Measurements from ENCODE around the gene PTBP2.

PTBP2 gene

DNA sequence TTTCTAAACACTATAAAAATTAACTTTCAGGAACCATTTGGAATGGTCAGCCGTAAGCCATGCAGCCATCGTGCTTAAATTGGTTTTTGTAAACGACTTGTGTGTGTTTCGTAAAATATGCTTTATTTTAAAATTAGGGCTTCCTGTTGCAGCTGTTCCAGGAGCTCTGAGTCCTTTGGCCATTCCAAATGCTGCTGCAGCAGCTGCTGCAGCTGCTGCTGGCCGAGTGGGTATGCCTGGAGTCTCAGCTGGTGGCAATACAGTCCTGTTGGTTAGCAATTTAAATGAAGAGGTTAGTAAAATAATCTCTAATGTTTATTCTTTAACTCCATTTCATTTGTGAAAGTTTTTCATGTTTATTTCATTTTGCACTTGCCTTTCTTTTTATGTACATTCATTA lies 83.1 kb downstream of the PTBP2 start:
- H3K9me3 ChIP-seq (ENCODE audit: low read length), result no peaks in the 10 kb centered on the region
- no peaks in the 10 kb centered on the region for H3K27me3 ChIP-seq (ENCODE audit: insufficient read depth, low read length)
- H3K4me3 ChIP-seq (ENCODE audit: low read length), result no peak overlapping the region

GRCh38 chr1:96808191-96808590 lies 86.6 kb downstream of the PTBP2 start:
- Histone ChIP-seq H3K9me3 (ENCODE audit: low read length) (no peaks in the 10 kb centered on the region), H3K27me3 (ENCODE audit: insufficient read depth, low read length) (no peaks in the 10 kb centered on the region), H3K4me3 (ENCODE audit: low read length) (no peak overlapping the region), H3K36me3 (ENCODE audit: insufficient read depth, low read length) (peaks cover 74% of the 10 kb centered on the region), H3K4me1 (ENCODE audit: insufficient read depth, low read length) (no peaks in the 10 kb centered on the region), H2AFZ (ENCODE audit: low read depth, low read length) (no peak overlapping the region)

More for the DNA sequence above, 83.1 kb downstream of the PTBP2 start:
- Histone ChIP-seq H3K36me3 (ENCODE audit: insufficient read depth, low read length) (peaks cover 58% of the 10 kb centered on the region), H2AFZ (ENCODE audit: low read depth, low read length) (no peak overlapping the region), H3K4me1 (ENCODE audit: insufficient read depth, low read length) (no peaks in the 10 kb centered on the region)

- H2AFZ ChIP-seq (ENCODE audit: low read depth, low read length), result no peak overlapping the region
- H3K36me3 ChIP-seq (ENCODE audit: insufficient read depth, low read length), result peaks cover 74% of the 10 kb centered on the region
- H3K4me1 ChIP-seq (ENCODE audit: insufficient read depth, low read length), result no peaks in the 10 kb centered on the region
Observed at GRCh38 chr1:96815914-96816313, 94.3 kb downstream of the PTBP2 start.

GRCh38 chr1:96820107-96820506 lies 98.5 kb downstream of the PTBP2 start:
- no peaks in the 10 kb centered on the region for H3K9me3 ChIP-seq (ENCODE audit: low read length)
- no peak overlapping the region for H3K4me3 ChIP-seq (ENCODE audit: low read length)
- no peaks in the 10 kb centered on the region for H3K27me3 ChIP-seq (ENCODE audit: insufficient read depth, low read length)
- H3K36me3 ChIP-seq (ENCODE audit: insufficient read depth, low read length), result peaks cover 41% of the 10 kb centered on the region
- H2AFZ ChIP-seq (ENCODE audit: low read depth, low read length), result no peak overlapping the region
- no peaks in the 10 kb centered on the region for H3K4me1 ChIP-seq (ENCODE audit: insufficient read depth, low read length)

More at GRCh38 chr1:96815914-96816313, 94.3 kb downstream of the PTBP2 start:
- H3K27me3 ChIP-seq (ENCODE audit: insufficient read depth, low read length), result no peaks in the 10 kb centered on the region
- H3K9me3 ChIP-seq (ENCODE audit: low read length), result no peaks in the 10 kb centered on the region
- H3K4me3 ChIP-seq (ENCODE audit: low read length), result no peak overlapping the region

DNA sequence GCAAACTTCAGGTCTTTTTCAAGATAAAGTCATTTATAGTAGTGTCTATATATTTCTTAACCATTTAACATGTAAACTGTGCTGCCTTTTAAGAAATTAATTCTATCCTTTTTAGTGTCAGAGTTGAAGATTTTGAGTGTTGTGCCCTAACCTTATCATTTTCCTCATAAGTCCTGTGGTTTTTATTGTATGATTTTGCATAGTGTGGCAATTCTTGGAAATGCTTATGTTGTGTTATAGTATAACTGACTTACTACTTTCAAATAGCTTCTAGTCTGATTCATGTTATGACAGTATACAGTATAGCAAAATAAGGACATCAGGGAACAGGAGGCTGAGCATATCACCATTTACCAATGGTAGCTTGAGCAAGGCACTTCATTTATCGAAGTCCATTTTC lies 99.1 kb downstream of the PTBP2 start:
- Histone ChIP-seq H3K36me3 (ENCODE audit: insufficient read depth, low read length) (peaks cover 35% of the 10 kb centered on the region), H3K4me1 (ENCODE audit: insufficient read depth, low read length) (no peaks in the 10 kb centered on the region), H2AFZ (ENCODE audit: low read depth, low read length) (no peak overlapping the region), H3K4me3 (ENCODE audit: low read length) (no peak overlapping the region), H3K9me3 (ENCODE audit: low read length) (no peaks in the 10 kb centered on the region), H3K27me3 (ENCODE audit: insufficient read depth, low read length) (no peaks in the 10 kb centered on the region)

- H3K27me3 ChIP-seq (ENCODE audit: insufficient read depth, low read length), result no peaks in the 10 kb centered on the region
- no peaks in the 10 kb centered on the region for H3K4me1 ChIP-seq (ENCODE audit: insufficient read depth, low read length)
- H3K4me3 ChIP-seq (ENCODE audit: low read length), result no peak overlapping the region
- no peaks in the 10 kb centered on the region for H3K9me3 ChIP-seq (ENCODE audit: low read length)
- H3K36me3 ChIP-seq (ENCODE audit: insufficient read depth, low read length), result peaks cover 8% of the 10 kb centered on the region
- H2AFZ ChIP-seq (ENCODE audit: low read depth, low read length), result no peak overlapping the region
Observed at GRCh38 chr1:96825231-96825630, 103.6 kb downstream of the PTBP2 start.

DNA sequence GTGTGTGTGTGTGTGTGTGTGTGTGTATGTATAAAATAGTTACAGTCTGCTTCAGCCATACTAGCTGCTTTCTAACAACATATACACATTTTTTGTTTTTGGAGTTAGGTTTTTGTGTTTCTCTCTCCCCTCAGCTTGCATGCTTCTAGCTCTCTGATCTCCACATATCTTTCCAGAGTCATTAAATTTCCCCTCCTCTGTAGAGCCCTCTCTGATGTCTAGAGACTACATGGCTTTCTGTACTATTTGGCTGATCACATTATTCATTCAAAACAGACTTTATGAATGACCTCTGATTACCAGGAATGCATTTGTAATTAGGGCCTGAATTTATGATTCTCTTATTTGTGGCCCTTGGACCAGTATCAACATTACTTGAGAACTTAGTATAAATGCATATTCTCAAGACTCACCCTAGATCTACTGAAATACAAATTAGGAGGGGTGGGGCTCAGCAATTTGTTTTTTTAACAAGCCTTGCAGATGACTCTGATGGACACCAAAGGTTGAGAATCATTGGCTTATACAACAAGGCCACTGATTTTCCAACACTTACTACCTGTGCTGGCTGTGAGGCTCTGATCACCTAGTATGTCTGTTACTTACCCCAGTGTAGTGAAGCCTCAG lies 104.5 kb downstream of the PTBP2 start:
- Histone ChIP-seq H2AFZ (ENCODE audit: low read depth, low read length) (no peak overlapping the region), H3K36me3 (ENCODE audit: insufficient read depth, low read length) (peaks cover 4% of the 10 kb centered on the region), H3K4me3 (ENCODE audit: low read length) (no peak overlapping the region), H3K27me3 (ENCODE audit: insufficient read depth, low read length) (no peaks in the 10 kb centered on the region), H3K4me1 (ENCODE audit: insufficient read depth, low read length) (no peaks in the 10 kb centered on the region), H3K9me3 (ENCODE audit: low read length) (no peaks in the 10 kb centered on the region)

DNA sequence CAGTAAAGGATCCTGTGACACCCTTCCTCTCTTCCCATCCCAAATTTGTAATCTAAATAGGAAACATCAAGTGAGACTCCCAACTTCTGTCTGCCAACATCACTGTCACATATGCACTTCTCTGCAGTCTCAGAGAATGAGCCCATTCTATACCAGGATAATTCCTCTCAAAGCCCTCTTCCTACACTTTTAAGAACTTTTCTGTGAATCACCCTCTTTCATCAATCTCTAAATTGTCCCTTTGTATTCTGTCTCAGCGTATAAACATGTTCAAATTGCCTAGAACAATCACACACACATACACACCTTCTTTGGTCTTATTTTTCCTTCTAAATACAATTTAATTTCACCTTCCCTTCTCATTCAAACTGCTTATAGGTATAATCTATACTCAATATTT lies 111.8 kb downstream of the PTBP2 start:
- Histone ChIP-seq H3K36me3 (ENCODE audit: insufficient read depth, low read length) (no peaks in the 10 kb centered on the region), H3K4me3 (ENCODE audit: low read length) (no peak overlapping the region), H3K9me3 (ENCODE audit: low read length) (no peaks in the 10 kb centered on the region), H3K4me1 (ENCODE audit: insufficient read depth, low read length) (no peaks in the 10 kb centered on the region), H3K27me3 (ENCODE audit: insufficient read depth, low read length) (no peaks in the 10 kb centered on the region), H2AFZ (ENCODE audit: low read depth, low read length) (no peak overlapping the region)

DNA sequence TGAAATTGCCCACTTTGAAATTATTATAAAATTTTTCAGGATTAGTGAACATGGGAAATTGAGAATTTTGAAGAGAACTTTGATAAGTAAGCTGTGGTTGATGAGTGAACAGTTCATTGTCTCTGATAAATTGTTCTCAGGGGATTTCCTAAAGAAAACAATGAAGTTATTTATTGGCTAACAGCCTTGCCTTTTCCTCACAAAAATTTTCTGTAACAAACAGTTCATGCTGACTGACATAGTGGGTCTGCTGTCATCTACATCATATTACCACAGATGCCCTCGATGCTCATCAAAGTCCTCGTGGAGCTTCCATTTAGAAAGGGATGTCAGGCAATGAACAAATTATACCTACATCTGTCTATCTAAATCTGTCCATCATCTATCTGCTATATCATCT lies 113.4 kb downstream of the PTBP2 start:
- no peaks in the 10 kb centered on the region for H3K9me3 ChIP-seq (ENCODE audit: low read length)
- no peaks in the 10 kb centered on the region for H3K36me3 ChIP-seq (ENCODE audit: insufficient read depth, low read length)
- no peak overlapping the region for H3K4me3 ChIP-seq (ENCODE audit: low read length)
- H2AFZ ChIP-seq (ENCODE audit: low read depth, low read length), result no peak overlapping the region
- H3K27me3 ChIP-seq (ENCODE audit: insufficient read depth, low read length), result no peaks in the 10 kb centered on the region
- H3K4me1 ChIP-seq (ENCODE audit: insufficient read depth, low read length), result no peaks in the 10 kb centered on the region

DNA sequence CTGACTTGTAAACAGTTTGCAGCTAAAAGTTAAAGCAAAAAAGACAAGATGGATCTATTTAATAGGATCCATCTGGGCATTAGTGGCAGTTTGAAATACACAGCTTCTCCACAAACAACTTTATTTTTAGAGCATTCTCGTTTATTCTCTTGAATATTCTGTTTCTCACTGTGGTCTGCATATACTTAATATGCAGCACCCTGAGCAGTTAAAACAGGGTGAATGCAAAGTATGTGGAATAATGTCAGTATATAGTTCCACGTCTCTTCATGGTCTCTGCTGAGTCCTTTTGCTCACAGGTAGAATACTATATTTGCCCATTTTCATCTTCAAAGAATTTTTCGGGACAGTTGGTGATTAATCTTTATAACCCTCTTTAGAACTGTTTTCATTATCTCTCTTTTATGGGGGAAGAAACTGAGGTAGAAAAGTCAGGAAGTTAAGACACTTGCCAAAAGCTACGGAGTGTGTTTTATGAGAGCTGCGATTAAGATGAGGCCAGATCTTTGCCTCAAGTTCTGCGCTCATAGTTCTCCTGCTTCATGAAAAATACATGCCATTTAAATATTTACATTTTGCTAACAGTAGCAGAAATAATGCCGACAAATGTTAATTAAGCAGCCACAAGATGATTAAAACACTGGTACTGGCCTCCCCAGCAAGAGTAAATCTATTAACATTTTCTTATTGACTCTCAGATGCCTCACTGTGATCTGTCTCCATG lies 115.6 kb downstream of the PTBP2 start:
- Histone ChIP-seq H3K27me3 (ENCODE audit: insufficient read depth, low read length) (no peaks in the 10 kb centered on the region), H3K9me3 (ENCODE audit: low read length) (no peaks in the 10 kb centered on the region), H3K4me3 (ENCODE audit: low read length) (no peak overlapping the region), H3K4me1 (ENCODE audit: insufficient read depth, low read length) (no peaks in the 10 kb centered on the region), H2AFZ (ENCODE audit: low read depth, low read length) (no peak overlapping the region), H3K36me3 (ENCODE audit: insufficient read depth, low read length) (no peaks in the 10 kb centered on the region)

DNA sequence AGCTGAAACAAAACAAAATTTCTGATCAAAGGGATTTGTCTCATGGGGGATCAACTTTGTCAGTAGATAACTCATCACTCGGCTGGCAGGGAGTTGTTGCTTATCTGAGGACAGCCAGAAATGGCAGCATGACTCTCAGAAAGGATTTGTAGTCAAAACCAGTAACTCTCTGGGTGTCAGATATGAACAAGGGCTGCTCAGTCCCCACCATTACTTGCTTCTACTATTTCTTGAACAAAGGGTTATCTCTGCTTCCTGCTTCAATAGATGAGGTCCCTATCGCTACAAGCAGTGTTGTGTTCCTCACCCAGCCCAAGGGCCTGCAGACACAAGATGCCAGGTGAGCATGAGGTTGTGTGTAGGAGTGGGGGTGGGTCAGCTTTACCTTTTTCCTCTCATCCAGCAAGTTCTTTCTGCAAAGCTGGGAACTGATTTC lies 116.2 kb downstream of the PTBP2 start:
- H3K27me3 ChIP-seq (ENCODE audit: insufficient read depth, low read length), result no peaks in the 10 kb centered on the region
- H3K4me3 ChIP-seq (ENCODE audit: low read length), result no peak overlapping the region
- H3K9me3 ChIP-seq (ENCODE audit: low read length), result no peaks in the 10 kb centered on the region
- no peaks in the 10 kb centered on the region for H3K4me1 ChIP-seq (ENCODE audit: insufficient read depth, low read length)
- no peak overlapping the region for H2AFZ ChIP-seq (ENCODE audit: low read depth, low read length)
- no peaks in the 10 kb centered on the region for H3K36me3 ChIP-seq (ENCODE audit: insufficient read depth, low read length)

GRCh38 chr1:96840396-96840795 lies 118.8 kb downstream of the PTBP2 start:
- no peak overlapping the region for H3K4me3 ChIP-seq (ENCODE audit: low read length)
- no peak overlapping the region for H2AFZ ChIP-seq (ENCODE audit: low read depth, low read length)
- H3K27me3 ChIP-seq (ENCODE audit: insufficient read depth, low read length), result no peaks in the 10 kb centered on the region
- H3K4me1 ChIP-seq (ENCODE audit: insufficient read depth, low read length), result no peaks in the 10 kb centered on the region
- no peaks in the 10 kb centered on the region for H3K36me3 ChIP-seq (ENCODE audit: insufficient read depth, low read length)
- H3K9me3 ChIP-seq (ENCODE audit: low read length), result no peaks in the 10 kb centered on the region

DNA sequence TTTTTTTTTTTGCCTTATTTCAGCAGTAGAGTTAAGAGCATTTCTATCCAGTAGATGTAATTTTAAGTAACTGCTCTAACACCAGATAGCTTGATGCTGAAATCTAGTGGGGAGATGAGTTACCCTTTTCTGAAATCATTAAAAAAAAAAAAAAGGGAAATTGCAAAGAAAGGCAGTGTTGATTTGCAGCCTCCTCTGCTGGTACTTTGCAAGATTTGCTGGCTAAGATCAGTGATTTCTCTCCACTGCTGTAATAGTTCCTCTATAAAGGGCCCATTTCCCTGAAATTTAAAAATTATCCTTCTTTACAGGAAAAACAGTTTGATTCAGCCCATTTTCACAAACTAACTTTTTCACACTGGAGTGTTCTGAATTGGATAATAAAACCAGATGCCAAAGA lies 120.6 kb downstream of the PTBP2 start:
- no peaks in the 10 kb centered on the region for H3K36me3 ChIP-seq (ENCODE audit: insufficient read depth, low read length)
- no peak overlapping the region for H2AFZ ChIP-seq (ENCODE audit: low read depth, low read length)
- H3K9me3 ChIP-seq (ENCODE audit: low read length), result no peaks in the 10 kb centered on the region
- no peak overlapping the region for H3K4me3 ChIP-seq (ENCODE audit: low read length)
- no peaks in the 10 kb centered on the region for H3K4me1 ChIP-seq (ENCODE audit: insufficient read depth, low read length)
- no peaks in the 10 kb centered on the region for H3K27me3 ChIP-seq (ENCODE audit: insufficient read depth, low read length)

- Histone ChIP-seq H3K4me3 (ENCODE audit: low read length) (no peak overlapping the region), H3K36me3 (ENCODE audit: insufficient read depth, low read length) (no peaks in the 10 kb centered on the region), H3K27me3 (ENCODE audit: insufficient read depth, low read length) (no peaks in the 10 kb centered on the region), H2AFZ (ENCODE audit: low read depth, low read length) (no peak overlapping the region), H3K4me1 (ENCODE audit: insufficient read depth, low read length) (no peaks in the 10 kb centered on the region), H3K9me3 (ENCODE audit: low read length) (no peaks in the 10 kb centered on the region)
Observed at GRCh38 chr1:96843196-96843595, 121.6 kb downstream of the PTBP2 start.
